ENCODE measurements around the gene CEP55. TPM values are rescaled to one million over a fixed set of nuclear protein-coding genes. Genes with fewer than 3 reads are reported as not detected.

CEP55 gene
- total and polyA plus RNA-seq, 9 of the 15 experiments (the other 6 are each of a cell fraction or from before 2014, with no cell fraction given), result 4.4 to 32.5 (median 18.1) TPM

DNA sequence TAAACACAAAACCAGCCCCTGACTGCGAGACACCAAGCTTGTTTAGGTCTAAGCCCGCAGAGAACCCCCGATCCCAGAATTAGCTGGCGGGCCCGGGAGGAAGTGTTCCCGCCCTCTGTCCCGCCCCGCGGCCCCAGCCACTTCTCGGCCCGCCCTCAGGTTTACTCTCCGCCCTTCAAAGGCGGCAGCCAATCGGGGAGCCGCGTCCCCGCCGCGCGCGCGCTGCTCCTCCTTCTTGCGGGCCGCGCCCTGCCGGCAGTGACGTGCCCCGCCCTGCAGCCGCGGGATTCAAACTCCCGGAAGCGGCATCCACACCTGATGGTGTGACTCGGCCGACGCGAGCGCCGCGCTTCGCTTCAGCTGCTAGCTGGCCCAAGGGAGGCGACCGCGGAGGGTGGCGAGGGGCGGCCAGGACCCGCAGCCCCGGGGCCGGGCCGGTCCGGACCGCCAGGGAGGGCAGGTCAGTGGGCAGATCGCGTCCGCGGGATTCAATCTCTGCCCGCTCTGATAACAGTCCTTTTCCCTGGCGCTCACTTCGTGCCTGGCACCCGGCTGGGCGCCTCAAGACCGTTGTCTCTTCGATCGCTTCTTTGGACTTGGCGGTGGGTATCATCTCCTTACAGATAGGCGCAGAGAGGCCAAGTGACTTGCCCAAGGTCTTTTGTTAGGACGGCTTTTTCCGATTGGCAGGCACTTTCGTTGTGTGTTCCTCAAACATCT is at the start of gene CEP55 (continued):
- TF ChIP-seq, protein P1, sequence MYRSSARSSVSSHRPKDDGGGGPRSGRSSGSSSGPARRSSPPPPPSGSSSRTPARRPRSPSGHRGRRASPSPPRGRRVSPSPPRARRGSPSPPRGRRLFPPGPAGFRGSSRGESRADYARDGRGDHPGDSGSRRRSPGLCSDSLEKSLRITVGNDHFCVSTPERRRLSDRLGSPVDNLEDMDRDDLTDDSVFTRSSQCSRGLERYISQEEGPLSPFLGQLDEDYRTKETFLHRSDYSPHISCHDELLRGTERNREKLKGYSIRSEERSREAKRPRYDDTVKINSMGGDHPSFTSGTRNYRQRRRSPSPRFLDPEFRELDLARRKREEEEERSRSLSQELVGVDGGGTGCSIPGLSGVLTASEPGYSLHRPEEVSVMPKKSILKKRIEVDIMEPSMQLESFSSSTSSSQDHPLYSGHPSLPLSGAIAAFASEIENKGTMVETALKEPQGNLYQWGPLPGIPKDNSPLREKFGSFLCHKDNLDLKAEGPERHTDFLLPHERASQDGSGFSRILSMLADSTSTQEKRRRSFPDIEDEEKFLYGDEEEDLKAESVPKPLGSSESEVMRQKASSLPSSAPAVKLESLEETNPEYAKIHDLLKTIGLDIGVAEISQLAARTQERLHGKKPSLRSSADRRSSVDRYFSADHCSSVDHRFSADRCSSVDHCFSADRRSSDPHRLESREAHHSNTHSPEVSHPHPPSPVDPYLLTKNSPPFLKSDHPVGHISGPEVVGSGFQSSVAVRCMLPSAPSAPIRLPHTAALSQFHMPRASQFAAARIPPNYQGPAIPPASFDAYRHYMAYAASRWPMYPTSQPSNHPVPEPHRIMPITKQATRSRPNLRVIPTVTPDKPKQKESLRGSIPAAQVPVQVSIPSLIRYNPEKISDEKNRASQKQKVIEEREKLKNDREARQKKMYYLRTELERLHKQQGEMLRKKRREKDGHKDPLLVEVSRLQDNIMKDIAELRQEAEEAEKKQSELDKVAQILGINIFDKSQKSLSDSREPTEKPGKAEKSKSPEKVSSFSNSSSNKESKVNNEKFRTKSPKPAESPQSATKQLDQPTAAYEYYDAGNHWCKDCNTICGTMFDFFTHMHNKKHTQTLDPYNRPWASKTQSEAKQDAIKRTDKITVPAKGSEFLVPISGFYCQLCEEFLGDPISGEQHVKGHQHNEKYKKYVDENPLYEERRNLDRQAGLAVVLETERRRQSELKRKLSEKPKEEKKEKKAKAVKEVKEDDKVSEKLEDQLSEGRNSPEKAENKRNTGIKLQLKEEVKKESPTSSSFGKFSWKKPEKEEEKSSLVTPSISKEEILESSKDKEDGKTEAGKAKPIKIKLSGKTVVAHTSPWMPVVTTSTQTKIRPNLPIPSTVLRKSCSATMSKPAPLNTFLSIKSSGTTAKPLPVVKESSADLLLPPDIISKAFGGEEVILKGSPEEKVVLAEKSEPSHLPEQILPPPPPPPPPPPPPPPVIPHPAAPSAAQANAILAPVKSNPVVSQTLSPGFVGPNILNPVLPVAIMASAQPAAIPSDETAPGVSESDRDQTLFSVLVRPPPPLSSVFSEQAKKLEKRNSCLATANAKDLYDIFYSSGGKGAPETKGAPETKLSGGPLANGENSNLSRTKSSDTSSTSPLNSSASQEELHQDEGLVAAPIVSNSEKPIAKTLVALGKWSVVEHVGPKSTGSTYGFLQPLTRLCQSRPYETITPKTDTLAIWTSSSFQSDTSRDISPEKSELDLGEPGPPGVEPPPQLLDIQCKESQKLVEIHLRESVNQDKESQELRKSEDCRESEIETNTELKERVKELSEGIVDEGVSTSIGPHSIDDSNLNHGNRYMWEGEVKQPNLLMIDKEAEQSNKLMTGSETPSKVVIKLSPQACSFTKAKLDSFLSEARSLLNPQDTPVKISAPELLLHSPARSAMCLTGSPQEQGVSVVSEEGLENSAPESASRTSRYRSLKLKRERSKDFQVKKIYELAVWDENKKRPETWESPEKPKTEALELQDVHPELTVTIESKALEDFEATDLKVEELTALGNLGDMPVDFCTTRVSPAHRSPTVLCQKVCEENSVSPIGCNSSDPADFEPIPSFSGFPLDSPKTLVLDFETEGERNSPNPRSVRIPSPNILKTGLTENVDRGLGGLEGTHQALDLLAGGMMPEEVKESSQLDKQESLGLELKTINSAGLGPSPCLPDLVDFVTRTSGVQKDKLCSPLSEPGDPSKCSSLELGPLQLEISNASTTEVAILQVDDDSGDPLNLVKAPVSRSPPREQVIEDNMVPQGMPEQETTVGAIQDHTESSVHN (IDR thresholded peaks at IDR 0.05; ENCODE audit: borderline replicate concordance in 1 of 2, low read depth in 1 of 2), result no peak
- TF ChIP-seq RBBP5 (IDR thresholded peaks at IDR 0.05; ENCODE audit: borderline replicate concordance, insufficient read depth, low read length, poor library complexity, severe bottlenecking), result peak; percentile 57
- no peak for TF ChIP-seq NCOA2 (IDR thresholded peaks at IDR 0.05; ENCODE audit: partially characterized antibody in 2 of 2)
- TF ChIP-seq XRCC4 (IDR thresholded peaks at IDR 0.05; ENCODE audit: extremely low read depth, insufficient read depth, insufficient read length), result no peak
- TF ChIP-seq ATF7 (IDR thresholded peaks at IDR 0.05), result peak; percentile 59; the same call in 1 of the 2 replicates

Measured in K562 (cell line).